ENCODE measurements around the gene GRID1.

GRCh38 chr10:86195521-86196157 is 171.0 kb downstream of the GRID1 start:
- TF ChIP-seq SP1 (IDR thresholded peaks at IDR 0.05; ENCODE audit: low read depth) = no peak
- no peak for TF ChIP-seq CTCF (IDR thresholded peaks at IDR 0.05 in 2 of 3, conservative IDR thresholded peaks at IDR 0.05 in 1 of 3; ENCODE audit: borderline replicate concordance in 1 of 3, insufficient read depth in 1 of 3, low read depth in 2 of 3, low read length in 2 of 3)
- TF ChIP-seq YY1 (IDR thresholded peaks at IDR 0.05; ENCODE audit: extremely low read depth, insufficient replicate concordance, low read depth, low read length) = no peak
- no peak for TF ChIP-seq SIN3A (IDR thresholded peaks at IDR 0.05; ENCODE audit: low read depth)
- no peak for TF ChIP-seq MAX (IDR thresholded peaks at IDR 0.05)
- TF ChIP-seq POLR2AphosphoS5 (IDR thresholded peaks at IDR 0.05; ENCODE audit: low read depth, low read length) = no peak
- TF ChIP-seq CEBPB (IDR thresholded peaks at IDR 0.05; ENCODE audit: low read depth) = no peak

Measured in HCT116 (cell line).